H9 (cell line): ENCODE data around the gene LPCAT2. TPM values are rescaled to one million over a fixed set of nuclear protein-coding genes. Genes with fewer than 3 reads are reported as not detected.

ENCODE experiments used
- DNase-seq: peaks from one replicate; pipeline ENCODE4 v3.0.0-alpha.2; 2017
- H2AFZ ChIP-seq: one replicate; pipeline ENCODE4 v1.6.1; 2013; ENCODE audit warnings: mild to moderate bottlenecking, low read length, control low read depth, moderate library complexity
- H2AK5ac ChIP-seq: 2 replicates; pipeline ENCODE4 v1.6.1; 2013; ENCODE audit warnings: low read length, control low read depth, mixed read lengths; ENCODE audit not compliant: insufficient read length
- H2BK120ac ChIP-seq: one replicate; pipeline ENCODE4 v1.6.1; 2013; ENCODE audit warnings: low read depth, mild to moderate bottlenecking, low read length, control low read depth, inconsistent platforms; ENCODE audit not compliant: poor library complexity, severe bottlenecking
- H2BK12ac ChIP-seq: 2 replicates; pipeline ENCODE4 v1.6.1; 2013; ENCODE audit warnings: low read length, control low read depth, mixed read lengths, low read depth; ENCODE audit not compliant: insufficient read length
- H2BK15ac ChIP-seq: 2 replicates; pipeline ENCODE4 v1.6.1; 2013; ENCODE audit warnings: low read depth, low read length, control low read depth
- H2BK20ac ChIP-seq: one replicate; pipeline ENCODE4 v1.6.1; 2013; ENCODE audit warnings: low read depth, mild to moderate bottlenecking, low read length, control low read depth, inconsistent platforms; ENCODE audit not compliant: poor library complexity, severe bottlenecking
- H2BK5ac ChIP-seq: 2 replicates; pipeline ENCODE4 v1.6.1; 2013; ENCODE audit warnings: low read length, control low read depth, mixed read lengths; ENCODE audit not compliant: insufficient read length
- H3K14ac ChIP-seq: 2 replicates; pipeline ENCODE4 v1.6.1; 2013; ENCODE audit warnings: low read length, control low read depth; ENCODE audit not compliant: insufficient read depth
- H3K18ac ChIP-seq: 2 replicates; pipeline ENCODE4 v1.6.1; 2013; ENCODE audit warnings: low read depth, mild to moderate bottlenecking, mixed read lengths, low read length, control low read depth; ENCODE audit not compliant: insufficient read length
- H3K23ac ChIP-seq: 2 replicates; pipeline ENCODE4 v1.6.1; 2013; ENCODE audit warnings: low read length, control low read depth, mixed read lengths, low read depth; ENCODE audit not compliant: insufficient read length
- H3K23me2 ChIP-seq: 2 replicates; pipeline ENCODE4 v1.6.1; 2013; ENCODE audit warnings: low read depth, mild to moderate bottlenecking, mixed read lengths, low read length, control low read depth; ENCODE audit not compliant: insufficient read length, poor library complexity, severe bottlenecking
- H3K27ac ChIP-seq: 2 replicates; pipeline ENCODE4 v1.5.1; 2013; ENCODE audit warnings: low read length, control low read depth, mixed read lengths, low read depth; ENCODE audit not compliant: insufficient read length
- H3K27me3 ChIP-seq: 2 replicates; pipeline ENCODE4 v1.6.1; 2013; ENCODE audit warnings: low read length, control low read depth, inconsistent platforms; ENCODE audit not compliant: insufficient read depth
- H3K4ac ChIP-seq: 2 replicates; pipeline ENCODE4 v1.6.1; 2013; ENCODE audit warnings: low read depth, mild to moderate bottlenecking, control low read depth, inconsistent platforms, low read length, moderate library complexity
- H3K4me1 ChIP-seq: 2 replicates; pipeline ENCODE4 v1.6.1; 2013; ENCODE audit warnings: low read length, control low read depth, inconsistent platforms; ENCODE audit not compliant: insufficient read depth
- H3K4me2 ChIP-seq: 2 replicates; pipeline ENCODE4 v1.6.1; 2013; ENCODE audit warnings: low read length, control low read depth, mixed read lengths; ENCODE audit not compliant: insufficient read length, insufficient read depth
- H3K56ac ChIP-seq: 2 replicates; pipeline ENCODE4 v1.6.1; 2013; ENCODE audit warnings: low read depth, mild to moderate bottlenecking, mixed read lengths, low read length, control low read depth; ENCODE audit not compliant: insufficient read length
- H3K79me1 ChIP-seq: 2 replicates; pipeline ENCODE4 v1.6.1; 2013; ENCODE audit warnings: low read depth, mild to moderate bottlenecking, moderate library complexity, low read length, control low read depth, inconsistent platforms; ENCODE audit not compliant: insufficient read depth, poor library complexity, severe bottlenecking
- H3K79me2 ChIP-seq: 2 replicates; pipeline ENCODE4 v1.6.1; 2013; ENCODE audit warnings: low read length, control low read depth, inconsistent platforms; ENCODE audit not compliant: insufficient read depth
- H3K9ac ChIP-seq: 2 replicates; pipeline ENCODE4 v1.6.1; 2013; ENCODE audit warnings: low read length, control low read depth, mixed read lengths; ENCODE audit not compliant: insufficient read length; ENCODE audit errors: extremely low read depth
- H3K9me3 ChIP-seq: one replicate; pipeline ENCODE4 v1.6.1; 2013; ENCODE audit warnings: low read depth, low read length, inconsistent platforms; ENCODE audit not compliant: control insufficient read depth
- H3T11ph ChIP-seq: one replicate; pipeline ENCODE4 v1.6.1; 2013; ENCODE audit warnings: mild to moderate bottlenecking, low read length, control low read depth, inconsistent platforms
- H4K20me1 ChIP-seq: one replicate; pipeline ENCODE4 v1.6.1; 2013; ENCODE audit not compliant: control insufficient read depth, insufficient read length, insufficient read depth
- H4K5ac ChIP-seq: 2 replicates; pipeline ENCODE4 v1.6.1; 2013; ENCODE audit warnings: low read depth, mild to moderate bottlenecking, mixed read lengths, low read length, control low read depth; ENCODE audit not compliant: insufficient read length
- H4K8ac ChIP-seq: replicated peaks from 2 replicates; pipeline ENCODE4 v1.6.1; 2013; ENCODE audit warnings: low read length, control low read depth, mixed read lengths, low read depth; ENCODE audit not compliant: insufficient read length
- H4K91ac ChIP-seq: 2 replicates; pipeline ENCODE4 v1.6.1; 2013; ENCODE audit warnings: low read depth, mild to moderate bottlenecking, moderate library complexity, mixed read lengths, low read length, control low read depth; ENCODE audit not compliant: insufficient read length
- H3K27ac Mint-ChIP-seq, 3 experiments: 2 replicates in 2 of 3; 3 replicates in 1 of 3; pipeline ENCODE4 v1.8.0; 2020 to 2021; ENCODE audit warnings: mixed read lengths in 3 of 3, mild to moderate bottlenecking in 1 of 3, moderate library complexity in 1 of 3
- H3K27me3 Mint-ChIP-seq: 2 replicates; pipeline ENCODE4 v1.8.0; 2021; ENCODE audit warnings: low read depth, mild to moderate bottlenecking, moderate library complexity, mixed read lengths
- H3K36me3 Mint-ChIP-seq, 3 experiments: 2 replicates in 2 of 3; 3 replicates in 1 of 3; pipeline ENCODE4 v1.8.0; 2020 to 2021; ENCODE audit warnings: low read depth in 3 of 3, mixed read lengths in 3 of 3; ENCODE audit not compliant: insufficient read depth in 1 of 3
- H3K4me1 Mint-ChIP-seq, 2 experiments: 2 replicates each; pipeline ENCODE4 v1.8.0; 2020; ENCODE audit warnings: mixed read lengths in 2 of 2
- H3K4me3 Mint-ChIP-seq, 2 experiments: 2 replicates in 1 of 2; 3 replicates in 1 of 2; pipeline ENCODE4 v1.8.0; 2020 to 2021; ENCODE audit warnings: mild to moderate bottlenecking in 2 of 2, mixed read lengths in 2 of 2, moderate library complexity in 1 of 2
- H3K9me3 Mint-ChIP-seq, 2 experiments: 2 replicates in 1 of 2; 3 replicates in 1 of 2; pipeline ENCODE4 v1.8.0; 2020; ENCODE audit warnings: mild to moderate bottlenecking in 2 of 2, mixed read lengths in 2 of 2, moderate library complexity in 1 of 2
- CTCF ChIP-seq: fragments of 200-600 bp; sonication (generic); conservative IDR thresholded peaks from 3 replicates; pipeline ENCODE4 v1.8.0; 2021; ENCODE audit warnings: antibody characterized with exemption, mild to moderate bottlenecking
- WGBS: extraction: QIAGEN DNeasy Blood & Tissue Kit; methylation state at CpG from one replicate; pipeline ENCODE4 v1.1.7; 2013; ENCODE audit warnings: missing lambda C conversion rate, low lambda C conversion rate, mixed read lengths; ENCODE audit not compliant: insufficient read length; ENCODE audit errors: extremely low coverage; 5-methylcytosine and 5-hydroxymethylcytosine counted together
- total RNA-seq: library from RNA; stranded (reverse); gene quantifications from 2 replicates; pipeline ENCODE4 v1.2.1, GENCODE V29; 2021

Gene LPCAT2
- total RNA-seq, 1 experiment from 2014 or later, result 2.8 TPM

GRCh38 chr16:55499281-55499680, 9.6 kb upstream of the LPCAT2 start:
- no peak overlapping the region for H2AFZ ChIP-seq
- H3T11ph ChIP-seq, result no peak overlapping the region
- H4K20me1 ChIP-seq, result no peaks in the 10 kb centered on the region
- no peak overlapping the region for H2BK120ac ChIP-seq
- H3K14ac ChIP-seq, result no peak overlapping the region
- H3K79me2 ChIP-seq, result no peaks in the 10 kb centered on the region
- H3K18ac ChIP-seq, result no peak overlapping the region
- Mint-ChIP-seq H3K27ac (no peak overlapping the region), H3K36me3 (peaks cover 0 to 6% (median 2%) of the 10 kb centered on the region in 3 experiments; a peak in 2 of 7 replicates), H3K27me3 (no peaks in the 10 kb centered on the region), H3K9me3 (no peaks in the 10 kb centered on the region), H3K4me3 (no peak overlapping the region), H3K4me1 (peaks cover 11 to 13% of the 10 kb centered on the region in 2 experiments)
- no peak overlapping the region for H2AK5ac ChIP-seq
- H3K27ac ChIP-seq, result no peak overlapping the region
- no peak for TF ChIP-seq CTCF
- H2BK5ac ChIP-seq, result no peak overlapping the region
- H3K79me1 ChIP-seq, result no peaks in the 10 kb centered on the region
- H3K4ac ChIP-seq, result no peak overlapping the region
- no peak overlapping the region for H2BK12ac ChIP-seq
- H3K4me1 ChIP-seq, result peaks cover 6% of the 10 kb centered on the region; the same call in 1 of the 2 replicates
- no peak overlapping the region for H3K56ac ChIP-seq
- no peak overlapping the region for H3K4me2 ChIP-seq
- H4K8ac ChIP-seq, result no peak overlapping the region
- no peak overlapping the region for H4K5ac ChIP-seq
- no peaks in the 10 kb centered on the region for H3K9me3 ChIP-seq
- no peak overlapping the region for H2BK15ac ChIP-seq
- no CpG with 5 or more reads among the region's 3 CpGs for WGBS
- H3K27me3 ChIP-seq, result no peaks in the 10 kb centered on the region
- H3K23ac ChIP-seq, result no peak overlapping the region
- no peak for DNase-seq
- H3K23me2 ChIP-seq, result no peaks in the 10 kb centered on the region
- no peak overlapping the region for H4K91ac ChIP-seq
- H2BK20ac ChIP-seq, result no peak overlapping the region
- H3K9ac ChIP-seq, result no peak overlapping the region
